IMR-90 (cell line): Measurements from ENCODE around the gene IFT43.

Source experiments
- BHLHE40 ChIP-seq: fragments of 150-350 bp; IDR thresholded peaks from 2 replicates; pipeline ENCODE4 v1.6.1; 2016; ENCODE audit warnings: mild to moderate bottlenecking, low read depth, low read length
- CEBPB ChIP-seq: IDR thresholded peaks from 2 replicates; pipeline ENCODE4 v1.6.1; 2012; ENCODE audit warnings: low read depth, low read length, improper control_type of control experiment
- CHD1 ChIP-seq: IDR thresholded peaks from 2 replicates; pipeline ENCODE4 v1.6.1; 2012; ENCODE audit warnings: low read depth, low read length, improper control_type of control experiment
- CTCF ChIP-seq: conservative IDR thresholded peaks from 2 replicates; pipeline ENCODE4 v1.5.1; 2012; ENCODE audit warnings: mild to moderate bottlenecking, low read depth, low read length, improper control_type of control experiment
- ELK1 ChIP-seq: fragments of 150-350 bp; IDR thresholded peaks from 2 replicates; pipeline ENCODE4 v1.6.1; 2016; ENCODE audit warnings: low read depth, mild to moderate bottlenecking, low read length, moderate library complexity, borderline replicate concordance
- FOS ChIP-seq: fragments of 150-350 bp; IDR thresholded peaks from 2 replicates; pipeline ENCODE4 v1.6.1; 2016; ENCODE audit warnings: low read depth, low read length
- MAFK ChIP-seq: IDR thresholded peaks from 2 replicates; pipeline ENCODE4 v1.6.1; 2012; ENCODE audit warnings: low read depth, low read length, improper control_type of control experiment
- MXI1 ChIP-seq: IDR thresholded peaks from 2 replicates; pipeline ENCODE4 v1.6.1; 2012; ENCODE audit warnings: low read depth, mild to moderate bottlenecking, low read length, moderate library complexity, borderline replicate concordance
- NFE2L2 ChIP-seq: fragments of 150-350 bp; IDR thresholded peaks from 2 replicates; pipeline ENCODE4 v1.6.1; 2016; ENCODE audit warnings: low read depth, mild to moderate bottlenecking, low read length
- POLR2A ChIP-seq: IDR thresholded peaks from 2 replicates; pipeline ENCODE4 v1.6.1; 2012; ENCODE audit warnings: mild to moderate bottlenecking, low read depth, low read length
- RAD21 ChIP-seq: IDR thresholded peaks from 2 replicates; pipeline ENCODE4 v1.6.1; 2012; ENCODE audit warnings: low read length, improper control_type of control experiment
- RCOR1 ChIP-seq: IDR thresholded peaks from 2 replicates; pipeline ENCODE4 v1.6.1; 2012; ENCODE audit warnings: mild to moderate bottlenecking, low read length, improper control_type of control experiment; ENCODE audit not compliant: insufficient replicate concordance
- SMC3 ChIP-seq: fragments of 150-350 bp; IDR thresholded peaks from 2 replicates; pipeline ENCODE4 v1.6.1; 2016; ENCODE audit warnings: low read depth, mild to moderate bottlenecking, antibody characterized with exemption, low read length, moderate library complexity
- USF2 ChIP-seq: fragments of 150-350 bp; IDR thresholded peaks from 2 replicates; pipeline ENCODE4 v1.6.1; 2017; ENCODE audit warnings: mild to moderate bottlenecking, antibody characterized with exemption, low read length, low read depth

- no peak for TF ChIP-seq CTCF
- no peak for TF ChIP-seq MXI1
- TF ChIP-seq POLR2A: no peak
- no peak for TF ChIP-seq CEBPB
- TF ChIP-seq SMC3: no peak
- no peak for TF ChIP-seq RAD21
- no peak for TF ChIP-seq NFE2L2
- TF ChIP-seq FOS: no peak
- no peak for TF ChIP-seq ELK1
- TF ChIP-seq BHLHE40: no peak
- no peak for TF ChIP-seq MAFK
- no peak for TF ChIP-seq USF2
- TF ChIP-seq RCOR1: no peak
- no peak for TF ChIP-seq CHD1
These were observed 98.5 kb downstream of the IFT43 start for GRCh38 chr14:76083796-76084765.
